ENCODE results near the gene LIN28B.
A peak's percentile ranks its signal among the peaks of the same experiment; 100 is the strongest.
"Not testable (repeated sequence)": the region's sequence is repeated elsewhere in the genome, so short reads cannot be mapped to it uniquely, and the experiment has no call there.

LIN28B gene

DNA sequence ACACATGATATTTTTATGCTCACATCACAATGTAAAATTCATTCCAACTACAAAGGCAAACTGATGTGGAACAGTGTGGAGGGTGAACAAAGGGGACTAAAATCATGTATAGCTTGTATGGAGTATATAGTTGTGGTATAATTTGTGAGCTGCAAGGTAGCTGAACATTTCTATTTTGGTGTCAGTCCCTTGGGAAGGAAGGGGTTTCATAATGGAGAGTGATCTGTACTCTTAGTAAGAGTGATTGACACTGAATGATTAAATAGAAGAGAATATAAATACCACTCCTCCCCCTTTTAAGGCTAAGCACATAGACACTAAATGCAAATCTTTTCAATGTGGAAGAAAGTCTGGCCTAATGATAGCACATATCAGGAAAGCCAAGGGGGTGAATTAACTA, 118.3 kb downstream of the LIN28B start:
- no peak for DNase-seq

DNA sequence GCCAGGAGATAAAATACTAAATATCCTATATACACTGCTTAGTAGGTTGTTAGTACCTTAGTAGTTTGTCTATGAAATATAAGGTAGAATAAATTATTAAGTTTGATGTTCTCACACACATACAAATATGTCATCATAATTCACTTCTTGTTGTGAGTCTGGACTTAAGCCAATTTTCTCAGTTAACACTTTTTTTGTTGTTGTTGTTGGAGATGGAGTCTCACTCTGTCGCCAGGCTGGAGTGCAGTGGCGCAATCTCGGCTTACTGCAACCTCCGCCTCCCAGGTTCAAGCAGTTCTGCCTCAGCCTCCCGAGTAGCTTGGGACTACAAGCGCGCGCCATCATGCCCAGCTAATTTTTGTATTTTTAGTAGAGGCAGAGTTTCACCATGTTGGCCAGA, 119.5 kb downstream of the LIN28B start:
- DNase-seq = not testable (repeated sequence)

DNA sequence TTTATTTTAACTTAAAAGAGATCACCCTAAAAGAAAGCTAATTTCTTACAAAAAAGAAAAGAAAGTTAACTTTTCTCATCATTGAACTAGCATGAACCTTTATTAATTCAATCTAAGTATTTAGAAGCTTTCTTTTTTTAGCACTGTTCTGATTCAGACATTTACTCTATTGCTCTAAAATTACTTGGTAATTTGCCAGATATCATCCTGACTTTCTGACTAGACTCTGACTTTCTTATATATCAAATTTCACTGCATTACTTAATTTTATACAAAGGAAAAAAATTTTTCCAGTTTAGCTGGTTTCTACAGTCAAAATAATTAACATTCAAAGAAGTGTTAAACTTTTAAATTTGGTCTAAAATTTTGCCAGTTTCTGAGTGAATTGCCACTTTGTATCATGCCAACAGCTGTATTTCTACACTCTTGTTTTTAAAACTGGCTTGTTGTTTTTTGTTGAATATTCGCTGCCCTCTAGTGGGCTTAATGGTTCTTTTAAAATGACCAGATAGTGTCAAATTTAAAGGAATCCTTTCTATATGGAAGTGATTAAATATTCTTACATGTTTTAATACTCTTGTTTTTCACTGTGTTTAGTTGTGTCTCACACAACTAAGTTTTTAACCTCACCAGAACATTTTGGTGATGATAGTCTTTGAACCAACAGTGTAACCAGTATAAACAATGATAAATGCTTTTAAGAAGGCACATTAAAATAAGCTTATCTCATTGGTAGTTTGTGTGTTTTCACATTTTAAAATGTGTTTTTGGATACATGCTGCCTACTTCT, 120.9 kb downstream of the LIN28B start:
- peak; percentile 63 for DNase-seq

DNA sequence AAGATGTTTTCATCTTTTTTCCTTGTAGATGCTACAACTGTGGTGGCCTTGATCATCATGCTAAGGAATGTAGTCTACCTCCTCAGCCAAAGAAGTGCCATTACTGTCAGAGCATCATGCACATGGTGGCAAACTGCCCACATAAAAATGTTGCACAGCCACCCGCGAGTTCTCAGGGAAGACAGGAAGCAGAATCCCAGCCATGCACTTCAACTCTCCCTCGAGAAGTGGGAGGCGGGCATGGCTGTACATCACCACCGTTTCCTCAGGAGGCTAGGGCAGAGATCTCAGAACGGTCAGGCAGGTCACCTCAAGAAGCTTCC, 121.4 kb downstream of the LIN28B start:
- no peak for DNase-seq

DNA sequence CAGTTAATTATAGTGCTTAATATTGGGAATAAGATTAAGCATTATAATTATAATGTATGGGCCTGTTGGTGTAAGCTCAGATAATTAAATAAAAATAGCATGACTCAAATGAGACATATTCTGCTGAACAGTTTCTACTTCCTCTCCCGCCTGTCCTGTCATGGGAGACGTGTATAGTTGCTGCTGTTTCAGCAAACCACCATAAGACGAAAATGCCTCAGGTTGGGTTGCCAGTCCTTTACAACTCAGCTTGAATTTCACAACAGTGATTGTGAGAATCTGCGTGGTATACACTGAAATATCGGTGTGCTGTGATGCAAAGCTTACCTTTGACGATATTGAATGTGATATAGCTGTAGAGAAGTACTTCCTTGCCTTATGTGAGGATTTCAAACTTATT, 123.4 kb downstream of the LIN28B start:
- DNase-seq = no peak

DNA sequence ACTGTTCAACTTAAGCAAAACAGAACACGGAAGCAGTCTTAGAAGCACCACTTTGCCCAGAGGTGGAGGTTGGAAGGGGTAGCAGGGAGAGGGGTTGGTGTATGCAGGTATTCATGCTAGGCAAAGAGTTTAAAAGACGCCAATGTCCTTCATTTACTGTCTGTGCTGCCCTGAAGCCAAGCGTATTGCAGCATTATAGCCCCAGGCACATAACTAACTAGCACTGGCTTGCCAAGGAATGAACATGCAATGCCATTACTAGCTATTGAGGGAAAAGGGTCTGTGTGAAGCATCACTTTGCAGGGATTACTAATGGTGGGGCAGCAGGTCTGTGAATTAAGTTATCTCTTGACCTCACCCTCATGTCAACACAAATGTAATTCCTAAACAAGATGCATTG, 124.8 kb downstream of the LIN28B start:
- DNase-seq = not testable (repeated sequence)

DNA sequence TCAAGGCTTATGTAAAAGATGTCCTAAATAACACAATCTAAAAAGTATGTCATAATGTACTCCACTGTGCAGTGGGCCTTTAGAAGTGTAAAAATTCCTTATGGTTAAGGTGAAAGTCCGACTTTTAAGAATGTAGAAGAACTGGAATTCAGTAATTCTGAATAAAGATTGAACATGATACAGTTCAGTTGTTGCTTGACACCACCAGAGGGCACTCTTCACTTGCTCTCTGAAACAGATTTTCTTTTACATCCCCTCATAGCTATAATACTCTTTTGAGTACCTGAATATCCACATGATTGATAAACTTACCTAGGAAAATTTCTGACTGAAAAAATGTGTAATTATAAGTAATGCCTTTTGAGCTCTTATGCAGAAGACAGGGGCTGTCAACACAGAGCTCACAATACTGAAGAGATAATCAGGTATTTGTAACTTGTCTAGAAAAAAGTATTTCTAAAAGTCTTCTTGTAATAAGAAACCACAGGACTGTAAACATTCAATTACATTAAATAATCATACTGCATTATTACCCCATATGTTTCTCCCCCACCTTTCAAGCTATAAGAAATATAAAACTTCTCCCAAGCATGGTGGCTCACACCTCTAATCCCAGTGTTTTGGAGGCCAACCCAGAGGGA, 130.8 kb downstream of the LIN28B start:
- peak; percentile 76 for DNase-seq

DNA sequence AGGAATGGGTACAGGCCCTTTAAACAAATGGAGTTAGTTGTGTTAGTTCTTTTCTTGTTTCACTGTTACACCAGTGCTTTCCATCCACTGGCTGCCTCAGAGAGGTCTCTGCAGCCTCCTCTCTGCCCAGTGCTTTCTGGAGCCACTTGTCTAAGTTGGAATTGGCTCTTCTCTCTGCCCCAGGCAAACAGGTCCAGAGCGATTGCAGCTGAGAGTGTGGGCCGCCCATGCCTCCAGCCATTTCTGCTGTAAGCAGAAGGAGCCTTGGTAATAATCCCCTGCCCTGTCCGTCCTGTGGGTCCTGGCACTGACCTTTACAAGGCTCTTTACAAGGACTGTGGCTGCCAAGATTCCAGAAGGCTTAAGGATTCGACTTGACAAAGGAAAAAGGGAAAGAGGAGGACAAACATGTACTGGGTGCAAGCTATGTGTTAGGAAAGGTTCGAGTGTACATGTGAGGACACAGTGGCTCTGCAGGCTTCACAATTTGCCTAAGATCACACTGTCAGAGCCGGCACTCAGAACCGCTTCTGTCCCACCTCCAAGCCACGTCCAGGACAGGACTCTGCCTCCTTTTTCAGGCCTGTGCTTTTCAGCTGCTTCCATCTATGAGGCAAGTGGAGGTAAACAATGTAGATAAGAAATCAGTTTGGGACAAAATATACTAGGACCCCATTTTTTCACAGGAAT, 134.4 kb downstream of the LIN28B start:
- no peak for DNase-seq

DNA sequence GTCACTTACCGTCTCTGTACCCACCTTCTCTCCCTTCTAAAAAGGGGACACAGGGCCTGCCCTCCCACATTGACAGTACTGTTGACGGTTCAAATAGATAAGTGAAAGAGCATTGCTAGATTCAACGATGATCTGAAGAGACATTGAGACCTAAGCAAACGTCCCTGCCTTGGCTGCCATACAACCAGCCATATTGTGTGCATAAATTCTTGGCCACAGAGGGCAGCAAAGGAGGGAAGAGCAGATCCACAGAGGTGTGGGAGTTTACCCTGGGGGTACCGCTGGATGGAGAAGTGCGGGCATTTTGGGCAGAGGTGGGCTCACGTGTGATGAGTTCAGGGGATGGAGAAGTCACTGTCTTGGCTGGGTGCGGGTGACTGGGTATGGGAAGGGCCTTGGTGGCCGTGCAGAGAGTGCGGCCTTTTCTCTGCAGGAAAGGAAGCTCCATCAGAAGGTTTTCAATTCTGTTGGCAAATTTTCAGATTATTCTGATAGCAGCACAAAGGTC, 137.3 kb downstream of the LIN28B start:
- DNase-seq = no peak

DNA sequence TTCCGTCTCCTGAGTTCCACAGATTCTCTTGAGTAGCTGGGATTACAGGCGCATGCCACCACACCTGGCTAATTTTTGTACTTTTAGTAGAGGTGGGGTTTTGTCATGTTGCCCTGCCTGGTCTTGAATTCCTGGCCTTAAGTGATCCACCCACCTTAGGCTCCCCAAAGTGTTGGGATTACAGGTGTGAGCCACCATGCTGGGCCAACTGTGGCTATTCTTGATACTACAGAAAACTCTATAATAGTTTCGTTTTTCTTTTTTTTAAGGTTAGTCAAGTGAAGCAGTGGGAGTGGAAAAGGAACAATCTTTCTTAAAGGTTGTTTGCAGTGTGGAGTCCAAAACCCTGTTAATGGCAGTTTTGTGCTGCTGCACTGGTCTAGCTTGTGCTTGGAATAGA, 138.2 kb downstream of the LIN28B start:
- no peak for DNase-seq

DNA sequence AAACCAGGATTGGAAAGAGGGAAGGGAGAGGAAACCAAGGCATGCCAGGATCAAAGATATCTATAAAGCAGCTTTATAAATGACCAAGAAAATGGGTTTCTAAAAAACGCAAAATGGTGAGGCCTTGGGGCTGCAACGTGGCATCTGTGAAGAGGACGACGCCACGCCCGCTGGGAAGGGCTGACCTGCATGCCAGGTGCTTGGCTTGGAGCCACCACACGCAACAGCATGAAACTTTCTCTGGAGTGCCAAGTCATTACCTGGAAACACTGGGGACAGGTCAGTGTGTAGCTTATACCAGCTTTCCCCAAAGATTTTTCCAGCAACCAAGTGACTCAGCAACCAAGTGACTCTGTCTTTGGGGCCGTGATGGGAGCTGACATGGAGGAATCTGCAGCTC, 140.4 kb downstream of the LIN28B start:
- DNase-seq = no peak

DNA sequence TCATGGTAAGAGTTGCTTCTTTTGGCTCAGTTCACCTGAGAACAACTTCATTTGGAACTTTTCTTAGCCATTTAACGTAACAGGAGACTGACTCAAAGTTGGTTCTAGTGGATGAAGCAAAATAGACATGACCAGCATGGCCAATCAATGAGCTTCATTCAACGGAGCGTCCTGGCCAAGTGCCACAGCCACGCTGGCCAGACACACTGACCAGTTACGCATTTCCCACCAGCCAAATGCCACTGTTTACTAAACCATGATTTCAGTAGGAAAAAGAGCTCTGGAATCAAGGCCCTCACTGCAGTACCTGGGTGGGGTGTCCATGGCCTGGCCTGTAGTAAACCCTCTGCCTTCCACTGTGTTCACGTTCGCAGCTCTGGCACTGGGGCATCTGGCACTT, 142.5 kb downstream of the LIN28B start:
- DNase-seq = no peak

DNA sequence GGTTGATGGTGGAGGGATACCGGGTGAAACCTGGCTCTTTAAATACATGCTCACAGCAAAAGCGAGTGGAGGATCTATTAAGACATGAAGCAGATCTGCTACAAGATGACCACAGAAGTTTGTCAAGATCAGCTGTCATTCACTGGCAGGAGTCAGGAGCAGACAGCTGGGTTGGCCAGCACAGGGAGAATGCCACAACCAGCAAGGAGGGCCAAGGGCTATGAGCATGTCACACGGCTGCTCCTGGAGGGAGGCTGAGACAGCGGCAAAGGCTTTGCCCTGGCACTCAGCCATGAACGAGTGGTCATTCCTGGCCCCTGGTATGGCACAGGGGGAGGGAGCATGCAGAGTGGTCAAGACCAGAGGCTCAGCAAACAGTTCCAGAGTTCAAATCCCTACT, 145.3 kb downstream of the LIN28B start:
- DNase-seq = no peak

DNA sequence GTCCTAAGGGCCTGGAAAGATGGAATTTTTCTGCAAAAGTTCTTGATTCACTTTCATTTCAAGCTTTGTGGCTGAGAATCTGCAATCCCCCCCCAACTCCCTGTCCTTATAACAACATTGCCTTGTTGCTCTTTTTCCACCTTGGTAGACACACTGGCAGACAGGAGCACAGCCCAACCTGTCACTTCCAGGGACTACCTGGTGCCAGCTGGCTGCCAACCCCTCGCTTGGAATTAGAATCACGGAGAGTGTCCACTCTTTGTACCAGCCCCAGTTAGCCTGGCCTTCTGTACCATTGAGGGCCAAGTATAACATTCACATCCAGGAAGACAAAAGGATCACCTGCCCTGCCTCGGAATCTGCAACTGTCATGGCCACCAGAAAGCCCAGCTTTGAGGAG, 148.2 kb downstream of the LIN28B start:
- no peak for DNase-seq

DNA sequence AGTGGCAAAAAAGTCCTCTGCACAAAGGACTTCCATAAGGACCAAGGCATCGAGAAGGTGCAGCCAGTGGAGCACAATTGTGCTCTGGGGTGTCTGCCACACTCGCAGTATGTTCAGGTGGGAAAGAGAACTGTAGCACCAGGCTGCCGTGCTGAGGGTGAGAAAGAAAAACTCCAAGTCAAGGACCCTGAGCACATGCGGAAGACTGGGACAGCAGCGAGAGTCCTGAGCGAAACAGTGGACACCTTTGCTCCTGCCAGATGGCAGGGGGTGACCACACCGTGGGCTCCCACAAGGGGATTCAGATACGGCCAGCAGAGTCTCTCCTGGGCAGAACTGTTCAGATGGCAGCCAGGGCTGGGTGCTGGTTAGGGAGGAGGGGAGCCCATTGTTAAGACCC, 149.4 kb downstream of the LIN28B start:
- no peak for DNase-seq

DNA sequence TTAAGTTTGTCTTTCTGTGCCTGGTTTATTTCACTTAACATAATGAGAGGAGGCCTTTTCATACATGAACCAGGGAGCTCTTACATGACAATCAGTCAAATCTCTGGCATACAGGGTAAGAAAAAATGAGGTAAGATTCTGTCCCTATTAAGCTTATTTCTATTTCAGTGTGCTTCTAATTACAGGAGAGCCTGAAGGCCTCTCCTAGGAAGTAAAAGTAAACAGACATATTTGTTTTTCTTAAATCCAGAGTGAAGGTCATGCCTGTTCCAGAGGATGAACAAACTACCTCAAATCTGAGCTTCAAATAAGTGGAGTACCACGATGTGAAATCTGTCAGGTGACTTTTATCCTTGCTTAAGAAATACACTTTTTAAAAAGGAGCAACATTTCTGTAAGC, 150.3 kb downstream of the LIN28B start:
- no peak for DNase-seq

DNA sequence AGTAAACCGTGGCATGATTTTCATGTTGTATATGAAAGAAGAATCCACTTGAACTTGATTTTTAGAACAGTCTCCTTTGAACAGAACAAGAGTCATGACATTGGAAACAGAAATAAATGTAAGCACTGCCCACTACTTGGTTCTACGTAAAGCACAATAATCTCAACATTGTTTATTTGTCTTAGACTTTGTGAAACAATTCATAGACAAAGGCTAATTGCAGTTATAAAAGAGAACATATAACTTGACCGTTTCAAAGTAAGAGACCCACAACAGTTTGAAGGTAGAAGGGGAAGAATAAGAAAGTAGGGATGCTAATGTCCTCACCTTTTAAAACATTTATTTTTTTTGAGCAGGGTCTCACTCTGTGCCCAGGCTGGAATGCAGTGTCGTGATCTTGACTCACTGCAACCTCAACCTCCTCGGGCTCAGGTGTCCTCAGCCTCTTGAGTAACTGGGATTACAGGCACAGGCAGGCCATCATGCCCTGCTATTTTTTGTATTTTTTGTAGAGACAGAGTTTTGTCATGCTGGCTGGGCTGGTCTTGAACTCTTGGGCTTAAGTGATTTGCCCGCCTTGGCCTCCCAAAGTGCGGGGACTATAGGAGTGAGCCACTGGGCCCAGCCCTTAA, 151.8 kb downstream of the LIN28B start:
- DNase-seq = no peak

DNA sequence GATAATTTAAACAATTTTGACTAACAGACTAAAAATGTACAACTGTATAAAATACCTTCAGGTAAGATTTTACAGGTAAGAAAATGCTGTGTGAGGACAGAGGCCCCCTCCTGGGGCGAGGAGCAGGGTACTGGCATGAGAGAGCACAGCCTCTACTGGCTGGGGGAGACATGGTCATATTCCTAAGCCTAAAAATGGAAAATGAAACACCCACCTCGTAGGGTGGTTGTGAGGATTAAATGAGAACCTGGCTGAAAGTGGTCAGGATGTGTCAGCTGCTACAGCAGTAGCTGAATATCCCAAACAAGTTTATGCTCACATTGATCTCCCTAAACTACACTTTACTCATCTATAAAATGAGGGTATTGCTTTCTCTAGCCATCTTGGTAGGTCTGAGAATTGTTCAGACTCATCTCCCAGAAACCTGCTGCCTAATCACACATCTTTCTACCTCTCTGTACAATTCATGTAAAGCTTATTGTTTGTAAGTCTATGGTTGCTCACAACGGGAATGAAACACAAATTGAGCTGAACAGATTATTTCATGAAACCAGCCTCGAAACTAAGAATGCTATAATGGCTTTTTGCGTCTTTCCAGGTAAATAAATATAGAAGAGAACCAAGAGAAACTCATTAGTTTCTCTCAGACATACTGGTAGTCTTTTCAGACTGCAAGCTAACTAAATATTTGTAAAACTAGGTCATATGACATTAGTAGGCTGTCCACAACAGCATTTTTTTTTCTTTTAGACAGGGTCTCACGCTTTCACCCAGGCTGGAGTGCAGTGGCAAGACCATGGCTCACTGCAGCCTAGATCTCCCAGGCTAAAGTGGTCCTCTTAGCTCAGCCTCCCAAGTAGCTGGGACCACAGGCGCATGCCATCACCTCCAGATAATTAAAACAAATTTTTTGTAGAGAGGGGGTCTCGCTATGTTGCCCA, 153.3 kb downstream of the LIN28B start:
- no peak for DNase-seq

DNA sequence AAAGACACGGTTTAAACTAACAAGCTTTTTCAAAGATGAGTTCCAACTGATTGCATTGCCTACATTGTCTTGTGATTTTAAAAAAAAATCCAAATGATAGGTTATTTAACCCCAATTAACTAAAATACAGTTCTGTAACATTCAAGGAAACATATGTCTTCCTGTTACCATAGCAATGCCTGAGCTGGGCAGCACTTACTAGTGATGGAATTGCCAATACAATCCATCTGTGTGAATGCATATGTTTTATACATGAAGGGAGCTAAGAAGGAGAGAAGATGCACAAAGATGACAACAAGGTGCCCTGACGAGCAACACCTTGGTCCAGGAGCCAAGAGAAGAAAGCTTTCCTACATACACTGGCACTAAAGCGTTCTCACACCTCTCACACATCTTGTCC, 154.2 kb downstream of the LIN28B start:
- no peak for DNase-seq

DNA sequence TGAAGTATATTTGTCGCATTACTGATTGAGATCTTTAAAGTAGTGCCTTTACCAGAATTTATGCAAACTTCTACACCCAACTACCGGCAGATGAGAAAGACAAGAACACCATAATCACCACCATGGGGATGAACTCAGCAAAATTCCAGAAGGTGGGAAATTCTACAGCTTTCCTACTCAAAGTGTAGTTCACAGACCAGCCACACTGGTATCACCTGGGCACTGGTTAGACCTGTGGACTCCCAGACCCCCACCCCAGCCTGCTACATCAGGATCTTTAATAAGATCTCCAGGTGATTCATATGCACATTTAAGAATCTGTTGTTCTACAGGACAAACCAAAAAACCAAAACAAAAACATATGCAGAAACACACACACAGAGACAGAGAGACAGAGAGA, 155.0 kb downstream of the LIN28B start:
- no peak for DNase-seq

DNA sequence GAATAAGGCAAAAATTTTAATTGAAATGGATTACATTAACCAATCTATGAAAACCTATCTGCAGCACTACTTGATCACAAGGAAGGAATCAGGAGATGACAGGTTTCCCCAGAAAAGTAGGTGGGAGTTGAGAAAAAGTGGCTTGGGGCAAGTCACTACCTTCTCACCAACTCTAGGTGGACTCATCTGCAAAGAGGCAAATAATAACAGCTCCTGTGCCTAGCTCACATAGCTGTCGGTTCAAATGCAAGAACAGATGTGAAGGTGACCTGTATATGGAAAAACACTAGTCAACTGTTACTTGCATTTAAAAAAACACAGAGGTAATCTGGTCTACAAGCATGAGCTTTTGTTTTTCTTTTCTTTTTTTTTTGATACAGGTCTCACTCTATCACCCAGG, 155.7 kb downstream of the LIN28B start:
- no peak for DNase-seq

DNA sequence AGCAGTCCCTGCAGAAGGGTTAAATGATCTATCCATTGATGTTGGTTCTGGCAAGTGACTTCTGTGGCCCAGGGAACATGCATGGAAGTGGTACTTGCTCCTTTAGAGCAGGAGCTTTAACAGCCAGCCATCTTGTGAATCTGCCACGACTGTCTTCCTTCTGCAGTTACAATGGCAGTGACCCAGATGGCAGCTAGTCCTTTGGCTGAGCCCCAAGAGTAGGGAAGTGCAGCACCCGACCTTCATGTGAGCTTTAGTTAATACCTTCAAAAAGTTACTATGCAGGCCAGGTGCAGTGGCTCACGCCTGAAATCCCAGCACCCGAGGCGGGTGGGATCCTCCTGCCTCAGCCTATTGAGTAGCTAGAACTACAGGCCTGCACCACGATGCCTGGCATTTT, 156.5 kb downstream of the LIN28B start:
- no peak for DNase-seq

DNA sequence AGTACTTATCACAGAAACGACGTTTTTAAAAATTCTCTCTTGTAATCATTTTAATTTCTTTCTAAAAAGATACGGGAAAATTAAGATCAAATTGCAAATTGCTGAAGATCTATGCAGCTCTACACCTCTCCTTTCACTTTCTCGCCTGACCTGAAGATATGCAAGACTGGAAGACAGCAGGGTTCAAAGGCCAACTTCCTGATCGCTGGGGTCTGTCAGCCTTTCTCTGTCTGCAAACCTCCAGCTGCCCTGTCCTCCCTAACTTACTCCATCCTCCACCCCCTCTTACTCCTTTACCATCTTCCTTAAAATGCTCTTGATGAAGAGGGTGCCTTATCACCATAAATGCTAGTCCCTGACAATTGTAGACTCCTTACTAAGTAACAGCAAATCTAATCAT, 159.2 kb downstream of the LIN28B start:
- no peak for DNase-seq
